Neural cell (in vitro differentiated cells): ENCODE results near the gene MAPK1.
"Not testable (repeated sequence)": the region's sequence is repeated elsewhere in the genome, so short reads cannot be mapped to it uniquely, and the experiment has no call there.

Experiments used
- CTCF ChIP-seq: fragments of 450-650 bp; IDR thresholded peaks from 2 replicates; pipeline ENCODE4 v1.5.1; 2014; ENCODE audit warnings: antibody characterized with exemption, mild to moderate bottlenecking, moderate library complexity; ENCODE audit not compliant: poor library complexity, severe bottlenecking
- EZH2 ChIP-seq: fragments of 200-600, 300-800 bp; shearing (Covaris generic), sonication (generic); IDR thresholded peaks from 2 replicates; pipeline ENCODE4 v1.6.1; 2014; ENCODE audit warnings: antibody characterized with exemption, low read length, borderline replicate concordance, mild to moderate bottlenecking; ENCODE audit not compliant: insufficient read depth, poor library complexity, severe bottlenecking
- POLR2AphosphoS5 ChIP-seq: IDR thresholded peaks from 2 replicates; pipeline ENCODE4 v1.6.1; 2012
- SMC3 ChIP-seq: fragments of 450-650 bp; conservative IDR thresholded peaks from 2 replicates; pipeline ENCODE4 v1.6.1; 2014; ENCODE audit warnings: antibody characterized with exemption, mild to moderate bottlenecking, moderate library complexity; ENCODE audit not compliant: poor library complexity
- TAF1 ChIP-seq: IDR thresholded peaks from 2 replicates; pipeline ENCODE4 v1.6.1; 2012; ENCODE audit warnings: low read depth
- TF ChIP-seq, protein P1 (sequence below): IDR thresholded peaks from 2 replicates; pipeline ENCODE4 v1.6.1; 2012; ENCODE audit warnings: borderline replicate concordance

- not testable (repeated sequence) for TF ChIP-seq CTCF, EZH2, TAF1, POLR2AphosphoS5, SMC3
- TF ChIP-seq, protein P1, sequence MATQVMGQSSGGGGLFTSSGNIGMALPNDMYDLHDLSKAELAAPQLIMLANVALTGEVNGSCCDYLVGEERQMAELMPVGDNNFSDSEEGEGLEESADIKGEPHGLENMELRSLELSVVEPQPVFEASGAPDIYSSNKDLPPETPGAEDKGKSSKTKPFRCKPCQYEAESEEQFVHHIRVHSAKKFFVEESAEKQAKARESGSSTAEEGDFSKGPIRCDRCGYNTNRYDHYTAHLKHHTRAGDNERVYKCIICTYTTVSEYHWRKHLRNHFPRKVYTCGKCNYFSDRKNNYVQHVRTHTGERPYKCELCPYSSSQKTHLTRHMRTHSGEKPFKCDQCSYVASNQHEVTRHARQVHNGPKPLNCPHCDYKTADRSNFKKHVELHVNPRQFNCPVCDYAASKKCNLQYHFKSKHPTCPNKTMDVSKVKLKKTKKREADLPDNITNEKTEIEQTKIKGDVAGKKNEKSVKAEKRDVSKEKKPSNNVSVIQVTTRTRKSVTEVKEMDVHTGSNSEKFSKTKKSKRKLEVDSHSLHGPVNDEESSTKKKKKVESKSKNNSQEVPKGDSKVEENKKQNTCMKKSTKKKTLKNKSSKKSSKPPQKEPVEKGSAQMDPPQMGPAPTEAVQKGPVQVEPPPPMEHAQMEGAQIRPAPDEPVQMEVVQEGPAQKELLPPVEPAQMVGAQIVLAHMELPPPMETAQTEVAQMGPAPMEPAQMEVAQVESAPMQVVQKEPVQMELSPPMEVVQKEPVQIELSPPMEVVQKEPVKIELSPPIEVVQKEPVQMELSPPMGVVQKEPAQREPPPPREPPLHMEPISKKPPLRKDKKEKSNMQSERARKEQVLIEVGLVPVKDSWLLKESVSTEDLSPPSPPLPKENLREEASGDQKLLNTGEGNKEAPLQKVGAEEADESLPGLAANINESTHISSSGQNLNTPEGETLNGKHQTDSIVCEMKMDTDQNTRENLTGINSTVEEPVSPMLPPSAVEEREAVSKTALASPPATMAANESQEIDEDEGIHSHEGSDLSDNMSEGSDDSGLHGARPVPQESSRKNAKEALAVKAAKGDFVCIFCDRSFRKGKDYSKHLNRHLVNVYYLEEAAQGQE, result not testable (repeated sequence)
Observed at GRCh38 chr22:21883930-21884329, 16.5 kb upstream of the MAPK1 start.
